Measurements from ENCODE around the gene FLYWCH2. TPM values are rescaled to one million over a fixed set of nuclear protein-coding genes. Genes with fewer than 3 reads are reported as not detected.

FLYWCH2 gene
- total and polyA plus RNA-seq, 2 of the 8 experiments (the other 6 are each of a cell fraction or from before 2014, with no cell fraction given): 16.4 to 30.7 TPM

DNA sequence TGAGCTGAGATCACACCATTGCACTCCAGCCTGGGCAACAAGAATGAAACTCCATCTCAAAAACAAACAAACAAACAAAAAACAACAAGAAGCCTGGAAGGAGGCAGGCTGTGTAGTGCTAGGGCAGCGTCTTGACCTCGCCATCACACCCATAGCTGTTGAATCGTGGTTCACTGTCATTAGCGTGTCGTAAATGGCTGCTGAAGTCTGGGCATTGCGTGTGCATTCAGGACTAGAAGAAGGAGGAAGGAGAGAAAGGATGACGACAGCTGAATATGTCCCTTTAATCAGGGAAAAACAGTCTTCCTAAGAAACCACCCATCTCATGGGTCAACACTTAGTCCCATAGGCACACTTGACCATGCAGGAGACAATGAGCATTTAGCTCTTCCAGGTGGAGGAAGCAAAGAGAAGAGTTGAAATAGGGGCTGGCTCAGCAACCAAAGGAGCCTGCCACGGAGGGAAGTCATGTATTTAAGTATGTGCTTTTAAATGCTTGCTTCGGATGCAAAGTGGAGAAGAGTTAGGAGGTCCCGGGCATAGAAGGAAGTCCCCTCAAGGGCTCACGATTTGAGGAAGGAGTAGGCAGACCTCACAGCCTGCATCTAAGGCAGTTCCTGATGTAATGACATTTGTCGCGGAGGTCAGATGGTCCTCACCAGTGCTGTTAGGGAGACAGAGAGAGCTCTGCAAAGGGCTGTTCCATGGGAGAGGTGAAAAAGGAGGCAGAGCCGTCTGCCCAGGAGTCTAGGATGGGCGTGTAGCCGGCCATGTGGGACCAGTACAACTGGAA is 33.9 kb upstream of the FLYWCH2 start:
- no peak overlapping the region for H3K56ac ChIP-seq (replicated peaks; ENCODE audit: insufficient read length, low read depth, low read length)
- ChIA-PET POLR2A (ENCODE audit: partially characterized antibody) (interaction anchor here (1.0 kb wide), 1 partner anchor 11 kb away, joined by 4 read pairs; no protein-coding TSS in a partner anchor), CTCF (ENCODE audit: partially characterized antibody) (interaction anchor here (0.6 to 7.3 kb wide), 5 partner anchors 10 to 28 kb away, joined by 3 to 74 read pairs (median 4); no protein-coding TSS in a partner anchor)
- peaks cover 0 to 13% (median 2%) of the 10 kb centered on the region in 4 experiments; a peak in 3 of 7 replicates for H3K27me3 ChIP-seq (replicated peaks in 1 of 4; ENCODE audit: control insufficient read depth in 3 of 4, extremely low read depth in 1 of 4, insufficient read depth in 3 of 4, low read length in 3 of 4)
- TF ChIP-seq TAF7 (optimal IDR thresholded peaks at IDR 0.05; ENCODE audit: borderline replicate concordance, low read depth, low read length) (no peak), ZNF274 (IDR thresholded peaks at IDR 0.05; ENCODE audit: borderline replicate concordance, extremely low read depth, low read length) (no peak), KDM4A (IDR thresholded peaks at IDR 0.05; ENCODE audit: low read depth, low read length, severe bottlenecking) (no peak), KDM5A (IDR thresholded peaks at IDR 0.05; ENCODE audit: low read length) (no peak), SIRT6 (IDR thresholded peaks at IDR 0.05; ENCODE audit: low read length) (no peak), CBX8 (IDR thresholded peaks at IDR 0.05; ENCODE audit: borderline replicate concordance, low read depth, low read length) (no peak)
- peaks cover 0 to 3% (median 0%) of the 10 kb centered on the region in 4 experiments; a peak in 1 of 8 replicates for H3K36me3 ChIP-seq (ENCODE audit: control insufficient read depth in 2 of 4, insufficient read depth in 4 of 4, low read length in 3 of 4)
- H3K4me1 ChIP-seq (replicated peaks in 1 of 4; ENCODE audit: control insufficient read depth in 3 of 4, insufficient read depth in 4 of 4, low read length in 3 of 4): no peaks in the 10 kb centered on the region
- no peak overlapping the region for H2BK15ac ChIP-seq (ENCODE audit: low read length)
- no peak overlapping the region for H3K4ac ChIP-seq (replicated peaks; ENCODE audit: insufficient read length, low read depth, low read length)
- no peak overlapping the region for H2BK5ac ChIP-seq (ENCODE audit: low read depth, low read length)
- H3K23me2 ChIP-seq (ENCODE audit: low read depth, low read length): no peaks in the 10 kb centered on the region
- H3K14ac ChIP-seq (ENCODE audit: insufficient read length): no peak overlapping the region
- H4K8ac ChIP-seq (ENCODE audit: extremely low read depth, insufficient read depth, low read length): no peak overlapping the region; the same call in 1 of the 2 replicates
- WGBS, 2 experiments (ENCODE audit: extremely low coverage in 1 of 2, insufficient coverage in 1 of 2, insufficient read length in 1 of 2, insufficient replicate concordance in 2 of 2, low coverage in 1 of 2, low lambda C conversion rate in 2 of 2, missing lambda C conversion rate in 1 of 2): 89% methylated on average over 16 of the region's 16 CpGs; no CpG with 5 or more reads in 1 of the 2 experiments
- H3K23ac ChIP-seq (ENCODE audit: insufficient read length): no peak overlapping the region
- H3K4me2 ChIP-seq (ENCODE audit: insufficient read depth in 1 of 2, low read depth in 2 of 2, low read length in 2 of 2): no peak overlapping the region
- H2AFZ ChIP-seq (ENCODE audit: low read length): no peak overlapping the region
- no peak overlapping the region for H3K9ac ChIP-seq (replicated peaks in 1 of 4; ENCODE audit: extremely low read depth in 1 of 4, low read depth in 3 of 4, low read length in 3 of 4)
- no peak overlapping the region for H3K18ac ChIP-seq (ENCODE audit: extremely low read depth, low read length)
- 0 out of 2 replicates have a peak overlapping the region, but pooled peaks have one; percentile 39 for H2AK5ac ChIP-seq (ENCODE audit: low read depth, low read length)
- DNase-seq (ENCODE audit: low read depth in 1 of 2, low spot score in 2 of 2) (no peak), FAIRE-seq (no peak)
- no peaks in the 10 kb centered on the region for H3K79me2 ChIP-seq (ENCODE audit: control insufficient read depth in 1 of 2, insufficient read depth in 2 of 2, low read length in 2 of 2)
- no peak overlapping the region for H4K5ac ChIP-seq (ENCODE audit: insufficient read length, low read depth, low read length)
- H3K79me1 ChIP-seq (ENCODE audit: low read depth, low read length): no peaks in the 10 kb centered on the region
- no peak overlapping the region for H3K4me3 ChIP-seq (ENCODE audit: extremely low read depth in 1 of 4, insufficient read depth in 2 of 4, low read depth in 3 of 4, low read length in 4 of 4)
- H4K91ac ChIP-seq (replicated peaks; ENCODE audit: insufficient read length, low read length): no peak overlapping the region
- H3K9me3 ChIP-seq (ENCODE audit: insufficient read depth in 2 of 2, low read depth in 1 of 2, low read length in 1 of 2): peaks cover 3 to 11% of the 10 kb centered on the region in 2 experiments; a peak in 3 of 4 replicates
- H2BK20ac ChIP-seq (ENCODE audit: low read length): no peak overlapping the region
- no peak overlapping the region for H3K27ac ChIP-seq (ENCODE audit: low read depth, low read length)
- no peaks in the 10 kb centered on the region for H4K20me1 ChIP-seq (replicated peaks in 1 of 2; ENCODE audit: control insufficient read depth in 1 of 2, insufficient read depth in 2 of 2, low read length in 2 of 2)
- H2BK120ac ChIP-seq (replicated peaks; ENCODE audit: low read depth, low read length): no peak overlapping the region
- H2BK12ac ChIP-seq (ENCODE audit: low read depth, low read length): no peak overlapping the region
